Thoracic aorta (tissue), 2 donors: ENCODE data around the gene KLF15. TPM values are rescaled to one million over a fixed set of nuclear protein-coding genes. Genes with fewer than 3 reads are reported as not detected.

Source experiments
- ATAC-seq: fragments of 150-250 bp; one replicate; pipeline ENCODE4 v1.8.0; 2017; ENCODE audit warnings: low read depth; ENCODE audit not compliant: insufficient number of reproducible peaks, low FRiP score
- DNase-seq: peaks from one replicate; pipeline ENCODE4 v3.0.0-alpha.2; 2020; ENCODE audit warnings: low spot score
- H3K27ac ChIP-seq, 2 donors: fragments of 200-600 bp; sonication (generic); 1 replicate in 1 of 2; 2 replicates in 1 of 2; pipeline ENCODE4 v1.5.1; 2016; ENCODE audit warnings: mild to moderate bottlenecking in 2 of 2, moderate library complexity in 2 of 2
- H3K27me3 ChIP-seq: fragments of 200-600 bp; sonication (generic); replicated peaks from 2 replicates; pipeline ENCODE4 v1.6.0; 2016; ENCODE audit warnings: mild to moderate bottlenecking; ENCODE audit not compliant: insufficient read depth
- H3K36me3 ChIP-seq: fragments of 200-600 bp; sonication (generic); one replicate; pipeline ENCODE4 v1.5.1; 2016
- H3K4me1 ChIP-seq, 2 donors: fragments of 200-600 bp; sonication (generic); 1 replicate in 1 of 2; 2 replicates in 1 of 2; pipeline versions ENCODE4 v1.5.1 to v1.6.0; 2016; ENCODE audit warnings: low read depth in 2 of 2, mild to moderate bottlenecking in 1 of 2; ENCODE audit not compliant: control insufficient read depth in 1 of 2
- H3K4me3 ChIP-seq: fragments of 200-600 bp; sonication (generic); 2 replicates; pipeline ENCODE4 v1.5.1; 2016; ENCODE audit warnings: mild to moderate bottlenecking
- H3K9me3 ChIP-seq: fragments of 200-600 bp; sonication (generic); 2 replicates; pipeline ENCODE4 v1.5.1; 2016
- total RNA-seq, 2 donors: library from RNA; depleted of rRNA; stranded (reverse); fragments of >200 nt; gene quantifications; one replicate each; pipeline versions ENCODE4 v1.1.0 to v1.2.3, GENCODE V29; 2016
- TF ChIP-seq, protein P1 (sequence below): fragments of 200-600 bp; sonication (generic); IDR thresholded peaks from one replicate; pipeline ENCODE4 v1.5.1; 2019; ENCODE audit warnings: antibody characterized with exemption

Gene KLF15
- total RNA-seq, 2 donors from 2014 or later = 55.7 to 90.2 TPM

DNA sequence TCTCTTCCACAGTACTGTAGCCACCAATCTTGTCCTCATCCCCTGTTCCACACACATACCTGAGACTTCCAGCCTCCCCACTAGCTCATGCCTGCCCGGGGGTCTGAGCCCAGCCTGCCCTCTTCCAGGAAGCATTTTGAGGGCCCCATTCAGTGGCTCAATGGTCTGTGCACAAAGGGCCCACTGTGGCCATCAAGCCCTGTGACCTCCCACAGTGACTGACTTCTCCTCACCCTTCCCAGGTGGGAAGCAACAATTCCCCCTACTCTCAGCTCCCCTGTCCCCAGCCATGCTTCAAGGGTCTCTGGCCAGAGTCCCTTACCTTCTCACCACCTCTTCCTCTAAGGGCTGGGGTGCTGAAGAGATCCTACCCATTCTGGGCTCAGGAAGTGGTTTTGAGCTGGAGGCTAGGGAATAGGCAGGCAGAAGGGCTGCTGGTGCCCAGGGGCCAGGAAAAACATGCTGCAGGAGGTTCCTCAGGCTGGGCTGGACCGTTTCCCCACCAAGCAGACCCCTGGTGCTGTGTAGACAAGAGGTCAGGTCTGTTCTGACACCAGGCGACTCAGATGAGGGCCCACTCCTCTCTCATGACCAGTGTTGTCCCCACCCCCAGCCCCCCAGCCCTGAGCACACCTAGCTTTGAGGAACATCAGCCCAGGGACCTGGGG is 3.0 kb upstream of the KLF15 start:
- no peak overlapping the region for H3K27ac ChIP-seq
- no peak for ATAC-seq
- no peak for DNase-seq
- H3K27me3 ChIP-seq = no peaks in the 10 kb centered on the region
- H3K4me1 ChIP-seq = peaks cover 4 to 15% of the 10 kb centered on the region in 2 donors
- no peaks in the 10 kb centered on the region for H3K9me3 ChIP-seq
- peaks cover 1% of the 10 kb centered on the region for H3K36me3 ChIP-seq
- TF ChIP-seq, protein P1, sequence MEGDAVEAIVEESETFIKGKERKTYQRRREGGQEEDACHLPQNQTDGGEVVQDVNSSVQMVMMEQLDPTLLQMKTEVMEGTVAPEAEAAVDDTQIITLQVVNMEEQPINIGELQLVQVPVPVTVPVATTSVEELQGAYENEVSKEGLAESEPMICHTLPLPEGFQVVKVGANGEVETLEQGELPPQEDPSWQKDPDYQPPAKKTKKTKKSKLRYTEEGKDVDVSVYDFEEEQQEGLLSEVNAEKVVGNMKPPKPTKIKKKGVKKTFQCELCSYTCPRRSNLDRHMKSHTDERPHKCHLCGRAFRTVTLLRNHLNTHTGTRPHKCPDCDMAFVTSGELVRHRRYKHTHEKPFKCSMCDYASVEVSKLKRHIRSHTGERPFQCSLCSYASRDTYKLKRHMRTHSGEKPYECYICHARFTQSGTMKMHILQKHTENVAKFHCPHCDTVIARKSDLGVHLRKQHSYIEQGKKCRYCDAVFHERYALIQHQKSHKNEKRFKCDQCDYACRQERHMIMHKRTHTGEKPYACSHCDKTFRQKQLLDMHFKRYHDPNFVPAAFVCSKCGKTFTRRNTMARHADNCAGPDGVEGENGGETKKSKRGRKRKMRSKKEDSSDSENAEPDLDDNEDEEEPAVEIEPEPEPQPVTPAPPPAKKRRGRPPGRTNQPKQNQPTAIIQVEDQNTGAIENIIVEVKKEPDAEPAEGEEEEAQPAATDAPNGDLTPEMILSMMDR = no peak
- no peak overlapping the region for H3K4me3 ChIP-seq

DNA sequence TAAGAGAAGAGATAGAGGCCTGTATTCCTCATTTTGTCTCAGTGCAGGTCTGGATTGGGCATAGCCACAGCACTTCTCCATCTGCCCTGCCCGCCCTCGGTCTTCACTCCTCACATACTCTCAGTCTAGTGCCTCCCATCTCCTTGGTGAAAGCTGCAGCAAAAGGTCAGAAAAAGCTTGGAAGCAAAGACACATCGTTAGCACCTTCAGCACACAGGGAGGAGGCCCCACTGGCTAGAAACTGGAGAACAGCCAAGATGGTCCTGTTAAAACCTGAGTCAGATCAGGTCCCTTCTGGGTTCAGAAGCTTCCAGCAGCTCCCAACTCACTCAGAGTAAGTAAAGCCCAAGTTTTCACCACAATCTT is 1.6 kb upstream of the KLF15 start:
- H3K27me3 ChIP-seq = no peaks in the 10 kb centered on the region
- ATAC-seq = no peak
- H3K9me3 ChIP-seq = no peaks in the 10 kb centered on the region
- TF ChIP-seq, protein P1 = no peak
- H3K4me3 ChIP-seq = no peak overlapping the region
- H3K27ac ChIP-seq = no peak overlapping the region
- DNase-seq = no peak
- H3K36me3 ChIP-seq = peaks cover 11% of the 10 kb centered on the region
- peaks cover 15 to 28% of the 10 kb centered on the region in 2 donors for H3K4me1 ChIP-seq

DNA sequence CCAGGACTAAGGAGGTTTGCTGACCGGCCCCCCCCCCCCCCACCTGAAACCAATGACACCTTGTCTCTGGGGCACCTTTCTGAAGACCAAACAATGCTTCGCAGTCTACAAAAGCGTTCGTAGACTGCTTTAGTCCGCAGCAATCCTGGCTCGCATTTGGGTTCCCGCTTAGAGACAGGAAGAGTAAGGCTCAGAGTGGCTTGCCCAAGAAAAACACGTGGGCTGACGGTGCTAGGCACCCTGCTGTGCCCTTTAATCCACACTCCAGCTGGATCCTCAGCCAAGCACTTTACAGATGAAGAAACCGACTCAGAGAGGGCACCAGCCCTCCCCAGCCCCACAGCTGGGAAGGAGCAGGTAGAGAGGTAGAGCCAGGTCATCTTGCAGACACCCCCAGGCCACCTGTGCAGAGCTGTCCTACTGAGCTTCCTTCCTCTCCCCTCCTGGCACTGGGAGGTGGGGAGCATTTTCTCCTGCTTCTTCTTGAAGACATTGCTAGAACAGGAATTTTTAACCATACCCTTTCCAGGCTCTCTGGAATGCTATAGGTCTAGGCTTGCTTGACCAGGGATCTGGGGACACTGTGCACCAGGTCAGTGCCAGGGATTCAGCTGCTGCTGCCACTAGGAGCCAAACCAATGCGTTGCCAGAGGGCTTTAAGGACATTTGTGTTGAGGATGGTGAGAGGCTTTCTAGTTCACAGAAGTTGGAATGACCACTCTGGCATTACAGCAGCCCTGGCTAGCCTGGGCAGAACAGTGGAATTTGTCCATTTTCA is 1.0 kb upstream of the KLF15 start:
- Histone ChIP-seq H3K9me3 (no peaks in the 10 kb centered on the region), H3K27me3 (no peaks in the 10 kb centered on the region), H3K4me1 (peaks cover 15 to 34% of the 10 kb centered on the region in 2 donors), H3K27ac (peak overlapping the region; percentile 91 to 96), H3K36me3 (peaks cover 15% of the 10 kb centered on the region), H3K4me3 (peak overlapping the region; percentile 96)
- ATAC-seq (no peak), DNase-seq (no peak)
- TF ChIP-seq, protein P1 = no peak

DNA sequence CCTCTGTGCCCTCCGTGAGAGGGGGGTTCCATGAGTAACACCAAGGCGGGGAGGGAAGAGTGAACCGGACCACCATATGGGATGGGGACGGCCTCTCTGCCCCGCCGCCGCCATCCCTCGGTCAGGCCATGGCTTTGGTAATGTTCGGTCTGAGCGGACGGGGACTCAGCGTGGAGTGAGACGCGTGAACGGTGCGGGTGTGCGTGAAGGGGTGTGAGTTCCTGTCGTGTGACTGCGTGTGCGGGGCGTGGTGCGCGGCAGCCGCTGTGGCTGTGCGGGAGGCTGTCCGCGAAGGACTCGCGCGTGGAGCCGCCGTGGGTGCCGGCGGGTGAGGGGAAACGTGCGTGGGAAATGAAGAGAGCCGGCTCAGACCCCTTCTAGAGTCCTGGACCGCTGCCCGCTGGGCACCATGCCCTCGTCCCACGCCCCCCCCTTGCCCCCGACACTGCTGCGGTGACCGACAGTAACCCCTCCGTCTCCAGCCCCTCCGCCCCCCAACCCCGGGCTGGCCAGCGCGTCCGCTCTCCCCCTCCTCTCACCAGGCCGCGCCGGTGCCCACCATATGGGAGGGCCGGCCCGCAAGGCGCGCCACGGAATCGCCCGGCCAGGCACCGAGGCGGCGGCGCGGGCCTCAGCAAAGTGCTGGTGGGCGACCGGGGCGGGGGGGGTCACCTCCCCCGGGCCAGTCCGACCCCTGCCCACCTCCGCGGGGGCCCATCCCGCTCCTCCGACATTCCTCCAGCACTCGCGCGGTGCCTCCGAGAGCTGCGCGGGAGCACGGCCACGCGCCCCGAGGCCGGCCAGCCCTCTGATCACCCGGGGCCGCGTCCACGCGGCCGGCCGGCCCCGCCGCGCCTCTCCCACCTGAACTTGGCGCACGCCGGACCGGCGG is 589 bp downstream of the KLF15 start:
- TF ChIP-seq, protein P1 = no peak
- H3K27me3 ChIP-seq = no peaks in the 10 kb centered on the region
- DNase-seq (no peak), ATAC-seq (peak; percentile 1)
- peaks cover 17 to 49% of the 10 kb centered on the region in 2 donors for H3K4me1 ChIP-seq
- no peaks in the 10 kb centered on the region for H3K9me3 ChIP-seq
- H3K27ac ChIP-seq = peak overlapping the region; percentile 97
- peak overlapping the region; percentile 84 for H3K4me3 ChIP-seq
- peaks cover 26% of the 10 kb centered on the region for H3K36me3 ChIP-seq
